H9 (cell line): ENCODE results near the gene NHERF2. TPM values are rescaled to one million over a fixed set of nuclear protein-coding genes. Genes with fewer than 3 reads are reported as not detected.

ENCODE experiments used
- DNase-seq: peaks from one replicate; pipeline ENCODE4 v3.0.0-alpha.2; 2017
- H2AFZ ChIP-seq: one replicate; pipeline ENCODE4 v1.6.1; 2013; ENCODE audit warnings: mild to moderate bottlenecking, low read length, control low read depth, moderate library complexity
- H2AK5ac ChIP-seq: 2 replicates; pipeline ENCODE4 v1.6.1; 2013; ENCODE audit warnings: low read length, control low read depth, mixed read lengths; ENCODE audit not compliant: insufficient read length
- H2BK120ac ChIP-seq: one replicate; pipeline ENCODE4 v1.6.1; 2013; ENCODE audit warnings: low read depth, mild to moderate bottlenecking, low read length, control low read depth, inconsistent platforms; ENCODE audit not compliant: poor library complexity, severe bottlenecking
- H2BK12ac ChIP-seq: 2 replicates; pipeline ENCODE4 v1.6.1; 2013; ENCODE audit warnings: low read length, control low read depth, mixed read lengths, low read depth; ENCODE audit not compliant: insufficient read length
- H2BK15ac ChIP-seq: 2 replicates; pipeline ENCODE4 v1.6.1; 2013; ENCODE audit warnings: low read depth, low read length, control low read depth
- H2BK20ac ChIP-seq: one replicate; pipeline ENCODE4 v1.6.1; 2013; ENCODE audit warnings: low read depth, mild to moderate bottlenecking, low read length, control low read depth, inconsistent platforms; ENCODE audit not compliant: poor library complexity, severe bottlenecking
- H2BK5ac ChIP-seq: 2 replicates; pipeline ENCODE4 v1.6.1; 2013; ENCODE audit warnings: low read length, control low read depth, mixed read lengths; ENCODE audit not compliant: insufficient read length
- H3K14ac ChIP-seq: 2 replicates; pipeline ENCODE4 v1.6.1; 2013; ENCODE audit warnings: low read length, control low read depth; ENCODE audit not compliant: insufficient read depth
- H3K18ac ChIP-seq: 2 replicates; pipeline ENCODE4 v1.6.1; 2013; ENCODE audit warnings: low read depth, mild to moderate bottlenecking, mixed read lengths, low read length, control low read depth; ENCODE audit not compliant: insufficient read length
- H3K23ac ChIP-seq: 2 replicates; pipeline ENCODE4 v1.6.1; 2013; ENCODE audit warnings: low read length, control low read depth, mixed read lengths, low read depth; ENCODE audit not compliant: insufficient read length
- H3K23me2 ChIP-seq: 2 replicates; pipeline ENCODE4 v1.6.1; 2013; ENCODE audit warnings: low read depth, mild to moderate bottlenecking, mixed read lengths, low read length, control low read depth; ENCODE audit not compliant: insufficient read length, poor library complexity, severe bottlenecking
- H3K27ac ChIP-seq: 2 replicates; pipeline ENCODE4 v1.5.1; 2013; ENCODE audit warnings: low read length, control low read depth, mixed read lengths, low read depth; ENCODE audit not compliant: insufficient read length
- H3K27me3 ChIP-seq: 2 replicates; pipeline ENCODE4 v1.6.1; 2013; ENCODE audit warnings: low read length, control low read depth, inconsistent platforms; ENCODE audit not compliant: insufficient read depth
- H3K4ac ChIP-seq: 2 replicates; pipeline ENCODE4 v1.6.1; 2013; ENCODE audit warnings: low read depth, mild to moderate bottlenecking, control low read depth, inconsistent platforms, low read length, moderate library complexity
- H3K4me1 ChIP-seq: 2 replicates; pipeline ENCODE4 v1.6.1; 2013; ENCODE audit warnings: low read length, control low read depth, inconsistent platforms; ENCODE audit not compliant: insufficient read depth
- H3K4me2 ChIP-seq: 2 replicates; pipeline ENCODE4 v1.6.1; 2013; ENCODE audit warnings: low read length, control low read depth, mixed read lengths; ENCODE audit not compliant: insufficient read length, insufficient read depth
- H3K56ac ChIP-seq: 2 replicates; pipeline ENCODE4 v1.6.1; 2013; ENCODE audit warnings: low read depth, mild to moderate bottlenecking, mixed read lengths, low read length, control low read depth; ENCODE audit not compliant: insufficient read length
- H3K79me1 ChIP-seq: 2 replicates; pipeline ENCODE4 v1.6.1; 2013; ENCODE audit warnings: low read depth, mild to moderate bottlenecking, moderate library complexity, low read length, control low read depth, inconsistent platforms; ENCODE audit not compliant: insufficient read depth, poor library complexity, severe bottlenecking
- H3K79me2 ChIP-seq: 2 replicates; pipeline ENCODE4 v1.6.1; 2013; ENCODE audit warnings: low read length, control low read depth, inconsistent platforms; ENCODE audit not compliant: insufficient read depth
- H3K9ac ChIP-seq: 2 replicates; pipeline ENCODE4 v1.6.1; 2013; ENCODE audit warnings: low read length, control low read depth, mixed read lengths; ENCODE audit not compliant: insufficient read length; ENCODE audit errors: extremely low read depth
- H3K9me3 ChIP-seq: one replicate; pipeline ENCODE4 v1.6.1; 2013; ENCODE audit warnings: low read depth, low read length, inconsistent platforms; ENCODE audit not compliant: control insufficient read depth
- H3T11ph ChIP-seq: one replicate; pipeline ENCODE4 v1.6.1; 2013; ENCODE audit warnings: mild to moderate bottlenecking, low read length, control low read depth, inconsistent platforms
- H4K20me1 ChIP-seq: one replicate; pipeline ENCODE4 v1.6.1; 2013; ENCODE audit not compliant: control insufficient read depth, insufficient read length, insufficient read depth
- H4K5ac ChIP-seq: 2 replicates; pipeline ENCODE4 v1.6.1; 2013; ENCODE audit warnings: low read depth, mild to moderate bottlenecking, mixed read lengths, low read length, control low read depth; ENCODE audit not compliant: insufficient read length
- H4K8ac ChIP-seq: replicated peaks from 2 replicates; pipeline ENCODE4 v1.6.1; 2013; ENCODE audit warnings: low read length, control low read depth, mixed read lengths, low read depth; ENCODE audit not compliant: insufficient read length
- H4K91ac ChIP-seq: 2 replicates; pipeline ENCODE4 v1.6.1; 2013; ENCODE audit warnings: low read depth, mild to moderate bottlenecking, moderate library complexity, mixed read lengths, low read length, control low read depth; ENCODE audit not compliant: insufficient read length
- H3K27ac Mint-ChIP-seq, 3 experiments: 2 replicates in 2 of 3; 3 replicates in 1 of 3; pipeline ENCODE4 v1.8.0; 2020 to 2021; ENCODE audit warnings: mixed read lengths in 3 of 3, mild to moderate bottlenecking in 1 of 3, moderate library complexity in 1 of 3
- H3K27me3 Mint-ChIP-seq: 2 replicates; pipeline ENCODE4 v1.8.0; 2021; ENCODE audit warnings: low read depth, mild to moderate bottlenecking, moderate library complexity, mixed read lengths
- H3K36me3 Mint-ChIP-seq, 3 experiments: 2 replicates in 2 of 3; 3 replicates in 1 of 3; pipeline ENCODE4 v1.8.0; 2020 to 2021; ENCODE audit warnings: low read depth in 3 of 3, mixed read lengths in 3 of 3; ENCODE audit not compliant: insufficient read depth in 1 of 3
- H3K4me1 Mint-ChIP-seq, 2 experiments: 2 replicates each; pipeline ENCODE4 v1.8.0; 2020; ENCODE audit warnings: mixed read lengths in 2 of 2
- H3K4me3 Mint-ChIP-seq, 2 experiments: 2 replicates in 1 of 2; 3 replicates in 1 of 2; pipeline ENCODE4 v1.8.0; 2020 to 2021; ENCODE audit warnings: mild to moderate bottlenecking in 2 of 2, mixed read lengths in 2 of 2, moderate library complexity in 1 of 2
- H3K9me3 Mint-ChIP-seq, 2 experiments: 2 replicates in 1 of 2; 3 replicates in 1 of 2; pipeline ENCODE4 v1.8.0; 2020; ENCODE audit warnings: mild to moderate bottlenecking in 2 of 2, mixed read lengths in 2 of 2, moderate library complexity in 1 of 2
- WGBS: extraction: QIAGEN DNeasy Blood & Tissue Kit; methylation state at CpG from one replicate; pipeline ENCODE4 v1.1.7; 2013; ENCODE audit warnings: missing lambda C conversion rate, low lambda C conversion rate, mixed read lengths; ENCODE audit not compliant: insufficient read length; ENCODE audit errors: extremely low coverage; 5-methylcytosine and 5-hydroxymethylcytosine counted together
- total RNA-seq: library from RNA; stranded (reverse); gene quantifications from 2 replicates; pipeline ENCODE4 v1.2.1, GENCODE V29; 2021
- TF ChIP-seq, protein P1 (sequence below): fragments of 200-600 bp; sonication (generic); conservative IDR thresholded peaks from 3 replicates; pipeline ENCODE4 v1.8.0; 2021; ENCODE audit warnings: antibody characterized with exemption, mild to moderate bottlenecking

Gene NHERF2
- total RNA-seq, 1 experiment from 2014 or later = 15.3 TPM

GRCh38 chr16:2008009-2008526 is 18.6 kb upstream of the NHERF2 start:
- Histone ChIP-seq H2BK120ac (no peak overlapping the region), H3K79me2 (peaks cover 26% of the 10 kb centered on the region; the same call in 1 of the 2 replicates), H3K4me1 (peaks cover 6% of the 10 kb centered on the region; the same call in 1 of the 2 replicates), H4K20me1 (no peaks in the 10 kb centered on the region), H3K18ac (no peak overlapping the region), H2BK12ac (no peak overlapping the region), H3K79me1 (peaks cover 23% of the 10 kb centered on the region), H2AFZ (no peak overlapping the region), H3K27ac (no peak overlapping the region), H3K23ac (no peak overlapping the region), H3K23me2 (peaks cover 11% of the 10 kb centered on the region), H3K27me3 (no peaks in the 10 kb centered on the region), H2BK5ac (no peak overlapping the region), H2BK20ac (no peak overlapping the region), H2AK5ac (no peak overlapping the region), H3K4me2 (peak overlapping the region; percentile 73), H3K56ac (no peak overlapping the region), H4K91ac (no peak overlapping the region), H3T11ph (no peak overlapping the region), H4K8ac (no peak overlapping the region), H3K9me3 (no peaks in the 10 kb centered on the region), H2BK15ac (no peak overlapping the region), H3K14ac (no peak overlapping the region), H3K4ac (no peak overlapping the region), H4K5ac (no peak overlapping the region), H3K9ac (peak overlapping the region; percentile 77)
- Mint-ChIP-seq H3K4me1 (peaks cover 22 to 36% of the 10 kb centered on the region in 2 experiments), H3K27ac (no peak overlapping the region; a peak in 1 of 7 replicates), H3K27me3 (no peaks in the 10 kb centered on the region; the same call in 1 of the 2 replicates), H3K4me3 (peak overlapping the region; percentile 78 to 81), H3K36me3 (peaks cover 5 to 16% (median 12%) of the 10 kb centered on the region in 3 experiments), H3K9me3 (no peaks in the 10 kb centered on the region; a peak in 1 of 5 replicates)
- WGBS = no CpG with 5 or more reads among the region's 15 CpGs
- no peak for DNase-seq
- TF ChIP-seq, protein P1, sequence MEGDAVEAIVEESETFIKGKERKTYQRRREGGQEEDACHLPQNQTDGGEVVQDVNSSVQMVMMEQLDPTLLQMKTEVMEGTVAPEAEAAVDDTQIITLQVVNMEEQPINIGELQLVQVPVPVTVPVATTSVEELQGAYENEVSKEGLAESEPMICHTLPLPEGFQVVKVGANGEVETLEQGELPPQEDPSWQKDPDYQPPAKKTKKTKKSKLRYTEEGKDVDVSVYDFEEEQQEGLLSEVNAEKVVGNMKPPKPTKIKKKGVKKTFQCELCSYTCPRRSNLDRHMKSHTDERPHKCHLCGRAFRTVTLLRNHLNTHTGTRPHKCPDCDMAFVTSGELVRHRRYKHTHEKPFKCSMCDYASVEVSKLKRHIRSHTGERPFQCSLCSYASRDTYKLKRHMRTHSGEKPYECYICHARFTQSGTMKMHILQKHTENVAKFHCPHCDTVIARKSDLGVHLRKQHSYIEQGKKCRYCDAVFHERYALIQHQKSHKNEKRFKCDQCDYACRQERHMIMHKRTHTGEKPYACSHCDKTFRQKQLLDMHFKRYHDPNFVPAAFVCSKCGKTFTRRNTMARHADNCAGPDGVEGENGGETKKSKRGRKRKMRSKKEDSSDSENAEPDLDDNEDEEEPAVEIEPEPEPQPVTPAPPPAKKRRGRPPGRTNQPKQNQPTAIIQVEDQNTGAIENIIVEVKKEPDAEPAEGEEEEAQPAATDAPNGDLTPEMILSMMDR = no peak
